Measurements from ENCODE around the gene LPP. TPM values are rescaled to one million over a fixed set of nuclear protein-coding genes. Genes with fewer than 3 reads are reported as not detected.

The LPP gene
- total and polyA plus RNA-seq, 2 donors (not counting 1 experiment from before 2014, with no cell fraction given) = 7.6 to 81.7 TPM

- no CpG with 5 or more reads among the region's 1 CpG for WGBS (ENCODE audit: insufficient coverage)
- intact Hi-C loops (cut with micrococcal nuclease) = no loop called here
- H3K4me2 ChIP-seq (replicated peaks; ENCODE audit: low read depth, low read length, poor library complexity, severe bottlenecking) = no peak overlapping the region
- Mint-ChIP-seq H3K4me3 (no peak overlapping the region), H3K4me1 (no peaks in the 10 kb centered on the region), H3K9me3 (ENCODE audit: insufficient read depth) (no peaks in the 10 kb centered on the region), H3K27me3 (no peaks in the 10 kb centered on the region), H3K27ac (no peak overlapping the region)
- no peaks in the 10 kb centered on the region for H4K20me1 ChIP-seq (ENCODE audit: control insufficient read depth, insufficient read depth, low read length, poor library complexity, severe bottlenecking)
- H3K9me3 ChIP-seq (ENCODE audit: control extremely low read depth in 1 of 3, control insufficient read depth in 2 of 3, insufficient read depth in 1 of 3, low read length in 2 of 3) = peaks cover 0 to 3% (median 1%) of the 10 kb centered on the region in 3 donors
- no peaks in the 10 kb centered on the region for H3K79me2 ChIP-seq (ENCODE audit: control insufficient read depth, insufficient read depth, low read length)
- TF ChIP-seq CTCF (IDR thresholded peaks at IDR 0.05) (no peak), EZH2 (IDR thresholded peaks at IDR 0.05; ENCODE audit: borderline replicate concordance, insufficient read depth, low read depth, low read length, poor library complexity, severe bottlenecking) (no peak)
- POLR2A ChIA-PET = no interaction called here
- no peak overlapping the region for H3K27ac ChIP-seq (ENCODE audit: low read length in 2 of 2)
- H3K9ac ChIP-seq (ENCODE audit: low read length) = no peak overlapping the region
- DNase-seq (no peak), ATAC-seq (ENCODE audit: low read depth) (no peak)
- H3K4me3 ChIP-seq (ENCODE audit: control extremely low read depth in 1 of 5, extremely low read depth in 1 of 5, insufficient read depth in 1 of 5, low read depth in 2 of 5, low read length in 4 of 5) = no peak overlapping the region
- H2AFZ ChIP-seq (ENCODE audit: insufficient read depth, low read depth, low read length, poor library complexity, severe bottlenecking) = no peak overlapping the region
- no peaks in the 10 kb centered on the region for H3K36me3 ChIP-seq (replicated peaks in 1 of 2; ENCODE audit: control extremely low read depth in 1 of 2, control insufficient read depth in 1 of 2, extremely low read depth in 1 of 2, insufficient read depth in 2 of 2, low read length in 1 of 2)
- H3K4me1 ChIP-seq (ENCODE audit: control insufficient read depth in 2 of 2, insufficient read depth in 2 of 2, low read length in 2 of 2) = no peaks in the 10 kb centered on the region
- CTCF ChIA-PET = no interaction called here
- H3K27me3 ChIP-seq (replicated peaks in 1 of 4; ENCODE audit: control extremely low read depth in 1 of 4, control insufficient read depth in 3 of 4, insufficient read depth in 4 of 4, low read length in 3 of 4) = no peaks in the 10 kb centered on the region
Observed at GRCh38 chr3:188904670-188905069, 750.7 kb downstream of the LPP start.

- Histone ChIP-seq H3K9ac (ENCODE audit: low read length) (no peak overlapping the region), H3K79me2 (ENCODE audit: control insufficient read depth, insufficient read depth, low read length) (no peaks in the 10 kb centered on the region), H2AFZ (ENCODE audit: insufficient read depth, low read depth, low read length, poor library complexity, severe bottlenecking) (no peak overlapping the region), H3K4me3 (ENCODE audit: control extremely low read depth in 1 of 5, extremely low read depth in 1 of 5, insufficient read depth in 1 of 5, low read depth in 2 of 5, low read length in 4 of 5) (no peak overlapping the region), H3K4me1 (ENCODE audit: control insufficient read depth in 2 of 2, insufficient read depth in 2 of 2, low read length in 2 of 2) (no peaks in the 10 kb centered on the region), H3K27me3 (replicated peaks in 1 of 4; ENCODE audit: control extremely low read depth in 1 of 4, control insufficient read depth in 3 of 4, insufficient read depth in 4 of 4, low read length in 3 of 4) (no peaks in the 10 kb centered on the region), H3K36me3 (replicated peaks in 1 of 2; ENCODE audit: control extremely low read depth in 1 of 2, control insufficient read depth in 1 of 2, extremely low read depth in 1 of 2, insufficient read depth in 2 of 2, low read length in 1 of 2) (no peaks in the 10 kb centered on the region), H3K27ac (ENCODE audit: low read length in 2 of 2) (no peak overlapping the region), H3K9me3 (ENCODE audit: control extremely low read depth in 1 of 3, control insufficient read depth in 2 of 3, insufficient read depth in 1 of 3, low read length in 2 of 3) (peaks cover 0 to 3% (median 0%) of the 10 kb centered on the region in 3 donors), H4K20me1 (ENCODE audit: control insufficient read depth, insufficient read depth, low read length, poor library complexity, severe bottlenecking) (no peaks in the 10 kb centered on the region), H3K4me2 (replicated peaks; ENCODE audit: low read depth, low read length, poor library complexity, severe bottlenecking) (no peak overlapping the region)
- Mint-ChIP-seq H3K4me3 (no peak overlapping the region), H3K4me1 (no peaks in the 10 kb centered on the region), H3K27ac (no peak overlapping the region), H3K27me3 (no peaks in the 10 kb centered on the region), H3K9me3 (ENCODE audit: insufficient read depth) (no peaks in the 10 kb centered on the region)
- no peak for ATAC-seq (ENCODE audit: low read depth)
- DNase-seq = no peak
- ChIA-PET POLR2A (no interaction called here), CTCF (no interaction called here)
- WGBS (ENCODE audit: insufficient coverage) = 100% methylated on average over 1 of the region's 2 CpGs
- TF ChIP-seq EZH2 (IDR thresholded peaks at IDR 0.05; ENCODE audit: borderline replicate concordance, insufficient read depth, low read depth, low read length, poor library complexity, severe bottlenecking) = no peak
- intact Hi-C loops (cut with micrococcal nuclease) = no loop called here
Observed at GRCh38 chr3:188905547-188905946, 751.6 kb downstream of the LPP start.
